ENCODE results near the gene PPM1N. TPM values are rescaled to one million over a fixed set of nuclear protein-coding genes. Genes with fewer than 3 reads are reported as not detected.

PPM1N gene
- total and polyA plus RNA-seq, 7 donors, result 0.29 to 0.90 (median 0.46) TPM; not detected in 3

DNA sequence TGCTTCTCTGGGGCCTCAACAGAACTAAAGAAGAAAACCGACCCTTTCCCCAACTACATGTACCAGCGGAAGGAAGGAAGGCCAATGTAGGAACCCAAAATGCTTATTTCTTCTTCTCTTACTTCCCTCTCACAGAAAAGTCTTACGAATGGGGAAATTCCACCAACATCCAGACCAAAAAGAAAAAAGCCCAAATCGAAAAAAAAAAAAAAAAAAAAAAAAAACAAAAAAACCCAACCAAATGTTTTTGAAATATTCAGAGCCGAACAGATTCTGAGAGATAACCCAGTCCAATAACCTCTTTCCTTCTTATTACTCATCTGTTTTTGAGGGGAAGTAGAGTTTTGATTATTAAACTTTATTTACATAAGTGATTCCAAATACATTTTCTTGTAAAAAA, 3.9 kb downstream of the PPM1N start:
- TF ChIP-seq, protein P1, sequence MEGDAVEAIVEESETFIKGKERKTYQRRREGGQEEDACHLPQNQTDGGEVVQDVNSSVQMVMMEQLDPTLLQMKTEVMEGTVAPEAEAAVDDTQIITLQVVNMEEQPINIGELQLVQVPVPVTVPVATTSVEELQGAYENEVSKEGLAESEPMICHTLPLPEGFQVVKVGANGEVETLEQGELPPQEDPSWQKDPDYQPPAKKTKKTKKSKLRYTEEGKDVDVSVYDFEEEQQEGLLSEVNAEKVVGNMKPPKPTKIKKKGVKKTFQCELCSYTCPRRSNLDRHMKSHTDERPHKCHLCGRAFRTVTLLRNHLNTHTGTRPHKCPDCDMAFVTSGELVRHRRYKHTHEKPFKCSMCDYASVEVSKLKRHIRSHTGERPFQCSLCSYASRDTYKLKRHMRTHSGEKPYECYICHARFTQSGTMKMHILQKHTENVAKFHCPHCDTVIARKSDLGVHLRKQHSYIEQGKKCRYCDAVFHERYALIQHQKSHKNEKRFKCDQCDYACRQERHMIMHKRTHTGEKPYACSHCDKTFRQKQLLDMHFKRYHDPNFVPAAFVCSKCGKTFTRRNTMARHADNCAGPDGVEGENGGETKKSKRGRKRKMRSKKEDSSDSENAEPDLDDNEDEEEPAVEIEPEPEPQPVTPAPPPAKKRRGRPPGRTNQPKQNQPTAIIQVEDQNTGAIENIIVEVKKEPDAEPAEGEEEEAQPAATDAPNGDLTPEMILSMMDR (IDR thresholded peaks at IDR 0.05), result no peak
- intact Hi-C loops (cut with DNase I), result no loop called here
- 65 to 71% (median 69%) methylated on average over 5 of the region's 5 CpGs for WGBS, 3 donors
- Histone ChIP-seq H3K27ac (no peak overlapping the region), H3K9me3 (no peaks in the 10 kb centered on the region), H3K4me3 (no peak overlapping the region), H3K36me3 (ENCODE audit: insufficient read depth in 1 of 2, low read depth in 1 of 2) (no peaks in the 10 kb centered on the region), H3K27me3 (ENCODE audit: insufficient read depth in 3 of 3, low read length in 2 of 3) (peaks cover 0 to 37% (median 2%) of the 10 kb centered on the region in 3 donors), H3K4me1 (peaks cover 9% of the 10 kb centered on the region)
- no peak for ATAC-seq
- DNase-seq, result no peak

DNA sequence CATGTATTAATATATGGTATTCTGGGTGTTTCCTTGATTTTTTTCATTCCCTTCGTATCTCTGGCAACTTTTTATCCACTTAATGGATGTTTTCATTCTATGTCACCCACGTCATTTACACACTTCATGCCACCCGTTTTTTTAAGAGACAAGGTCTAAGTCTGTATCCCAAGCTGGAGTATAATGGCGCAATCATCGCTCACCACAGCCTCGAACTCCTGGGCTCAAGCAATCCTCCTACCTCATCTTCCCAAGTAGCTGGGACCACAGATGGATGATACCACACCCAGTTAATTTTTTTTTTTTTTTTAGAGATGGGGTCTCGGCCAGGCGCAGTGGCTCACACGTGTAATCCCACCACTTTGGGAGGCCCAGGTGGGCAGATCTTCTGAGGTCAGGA, 5.7 kb downstream of the PPM1N start:
- TF ChIP-seq, protein P1 (IDR thresholded peaks at IDR 0.05), result no peak
- Histone ChIP-seq H3K4me1 (peaks cover 3% of the 10 kb centered on the region), H3K27ac (no peak overlapping the region), H3K9me3 (no peaks in the 10 kb centered on the region), H3K27me3 (ENCODE audit: insufficient read depth in 3 of 3, low read length in 2 of 3) (peaks cover 0 to 25% (median 0%) of the 10 kb centered on the region in 3 donors), H3K36me3 (ENCODE audit: insufficient read depth in 1 of 2, low read depth in 1 of 2) (no peaks in the 10 kb centered on the region), H3K4me3 (no peak overlapping the region)
- DNase-seq, result no peak
- 86 to 88% (median 87%) methylated on average over 9 of the region's 9 CpGs for WGBS, 3 donors
- no peak for ATAC-seq
- intact Hi-C loops (cut with DNase I), result no loop called here

DNA sequence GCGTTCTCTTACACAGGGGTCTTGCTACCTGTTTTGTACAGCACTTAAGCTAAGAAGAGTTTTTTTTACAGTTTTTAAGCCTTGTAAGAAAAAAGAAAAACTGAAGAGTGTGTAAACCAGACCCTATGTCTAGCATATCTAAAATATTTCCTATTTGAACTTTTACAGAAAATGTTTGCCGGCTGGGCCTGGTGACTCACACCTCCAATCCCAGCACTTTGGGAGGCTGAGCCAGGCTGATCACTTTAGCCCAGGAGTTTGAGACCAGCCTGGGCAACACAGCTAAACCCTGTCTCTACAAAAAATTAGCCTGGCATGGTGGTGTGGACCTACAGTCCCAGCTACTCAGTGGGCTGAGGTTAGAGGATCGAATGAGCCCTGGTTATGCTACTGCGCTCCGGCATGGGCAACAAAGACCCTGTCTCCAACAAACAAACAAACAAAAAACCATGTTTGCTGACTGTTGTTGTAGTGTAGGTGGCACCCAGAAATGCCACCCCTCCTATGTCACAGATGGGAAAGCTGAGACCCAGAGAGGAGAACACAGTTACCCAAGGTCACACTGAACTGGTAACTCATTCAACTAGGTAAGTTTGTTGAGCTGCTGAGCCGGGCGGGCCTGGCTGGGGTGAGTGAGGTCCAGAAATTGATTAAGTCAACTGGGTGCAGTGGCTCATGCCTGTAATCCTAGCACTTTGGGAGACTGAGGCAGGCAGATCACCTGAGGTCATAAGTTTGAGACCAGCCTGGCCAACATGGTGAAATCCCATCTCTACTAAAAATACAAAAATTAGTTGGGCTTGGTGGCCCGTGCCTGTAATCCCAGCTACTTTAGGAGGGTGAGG, 7.1 kb downstream of the PPM1N start:
- intact Hi-C loops (cut with DNase I), result no loop called here
- Histone ChIP-seq H3K27me3 (ENCODE audit: insufficient read depth in 3 of 3, low read length in 2 of 3) (peaks cover 0 to 10% (median 0%) of the 10 kb centered on the region in 3 donors), H3K4me1 (no peaks in the 10 kb centered on the region), H3K4me3 (no peak overlapping the region), H3K27ac (peak overlapping the region; percentile 93), H3K9me3 (no peaks in the 10 kb centered on the region), H3K36me3 (ENCODE audit: insufficient read depth in 1 of 2, low read depth in 1 of 2) (no peaks in the 10 kb centered on the region)
- TF ChIP-seq, protein P1 (IDR thresholded peaks at IDR 0.05), result no peak
- DNase-seq (no peak), ATAC-seq (no peak)
- 85 to 86% (median 86%) methylated on average over 8 of the region's 8 CpGs for WGBS, 3 donors

DNA sequence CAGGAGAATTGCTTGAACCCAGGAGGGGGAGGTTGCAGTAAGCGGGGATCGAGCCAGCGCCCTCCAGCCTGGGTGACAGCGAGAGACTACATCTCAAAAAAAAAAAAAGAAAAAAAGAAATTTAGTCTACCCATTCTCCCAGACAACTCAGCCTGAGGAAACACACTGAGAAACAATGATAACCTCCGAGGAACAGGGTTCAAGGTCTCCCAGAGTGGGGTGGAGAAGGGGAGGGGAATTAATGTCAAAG, 7.7 kb downstream of the PPM1N start:
- DNase-seq, result no peak
- H3K4me3 ChIP-seq, result peak overlapping the region; percentile 100
- H3K4me1 ChIP-seq, result no peaks in the 10 kb centered on the region
- ATAC-seq, result no peak
- H3K27me3 ChIP-seq (ENCODE audit: insufficient read depth in 3 of 3, low read length in 2 of 3), result peaks cover 0 to 5% (median 0%) of the 10 kb centered on the region in 3 donors
- TF ChIP-seq, protein P1 (IDR thresholded peaks at IDR 0.05), result no peak
- no peaks in the 10 kb centered on the region for H3K36me3 ChIP-seq (ENCODE audit: insufficient read depth in 1 of 2, low read depth in 1 of 2)
- H3K9me3 ChIP-seq, result no peaks in the 10 kb centered on the region
- intact Hi-C loops (cut with DNase I), result no loop called here
- 54 to 63% (median 61%) methylated on average over 5 of the region's 5 CpGs for WGBS, 3 donors
- peak overlapping the region; percentile 93 for H3K27ac ChIP-seq

Data from psoas muscle (tissue), 8 donors.